ENCODE results near the gene PFDN5. TPM values are rescaled to one million over a fixed set of nuclear protein-coding genes. Genes with fewer than 3 reads are reported as not detected.

Gene PFDN5
- total and polyA plus RNA-seq, 9 of the 15 experiments (the other 6 are each of a cell fraction or from before 2014, with no cell fraction given) = 361 to 1,636 (median 742) TPM

- Histone ChIP-seq H3K4me3 (peak overlapping the region; percentile 64), H3K4me2 (ENCODE audit: insufficient read depth, low read length) (peak overlapping the region; percentile 95), H3K4me1 (replicated peaks in 1 of 2; ENCODE audit: control insufficient read depth in 2 of 2, insufficient read depth in 2 of 2, low read length in 2 of 2) (peaks cover 24 to 43% of the 10 kb centered on the region in 2 experiments; a peak in 4 of 5 replicates), H3K9me3 (replicated peaks; ENCODE audit: control insufficient read depth, insufficient read depth, low read depth, low read length) (no peaks in the 10 kb centered on the region), H4K20me1 (replicated peaks; ENCODE audit: control insufficient read depth, insufficient read depth, low read length) (no peaks in the 10 kb centered on the region), H3K9ac (ENCODE audit: insufficient read depth in 1 of 2, low read depth in 2 of 2, low read length in 2 of 2) (peak overlapping the region; percentile 80 to 95), H3K36me3 (ENCODE audit: control insufficient read depth, insufficient read depth, low read length) (peaks cover 37% of the 10 kb centered on the region; the same call in 2 of the 3 replicates), H3K27me3 (ENCODE audit: control insufficient read depth in 2 of 2, insufficient read depth in 2 of 2, low read length in 2 of 2) (no peaks in the 10 kb centered on the region), H3K9me1 (ENCODE audit: control insufficient read depth, insufficient read depth, low read length) (no peaks in the 10 kb centered on the region), H2AFZ (ENCODE audit: low read depth, low read length) (peak overlapping the region; percentile 98), H3K79me2 (ENCODE audit: control insufficient read depth, insufficient read depth, low read length) (peaks cover 32% of the 10 kb centered on the region), H3K27ac (ENCODE audit: extremely low read depth, low read depth, low read length) (peak overlapping the region; percentile 79)
- ChIA-PET CTCF (ENCODE audit: low intra/inter-chr PET ratio) (interaction anchor here (0.6 to 1.3 kb wide), 4 partner anchors 53 to 57 kb away, joined by 3 to 4 read pairs (median 3); no protein-coding TSS in a partner anchor), POLR2A (interaction anchor here (0.6 to 3.8 kb wide), 17 partner anchors 10 to 232 kb away, joined by 3 to 22 read pairs (median 6); partner anchors contain the start of genes AAAS, PFDN5 and TARBP2)
- FAIRE-seq = peak; percentile 42
- TF ChIP-seq ZNF740 (CRISPR knock-in tag; IDR thresholded peaks at IDR 0.05) (no peak), ZNF740 (tag; IDR thresholded peaks at IDR 0.05) (0 out of 4 replicates have a peak, but pooled peaks of 1 of the 2 experiments have one; percentile 44), JUN (IDR thresholded peaks at IDR 0.05; ENCODE audit: borderline replicate concordance, low read depth, low read length) (no peak), JUN (CRISPR knock-in tag; IDR thresholded peaks at IDR 0.05; ENCODE audit: borderline replicate concordance) (0 out of 2 replicates have a peak, but pooled peaks have one; percentile 32), ZNF644 (tag; IDR thresholded peaks at IDR 0.05; ENCODE audit: low read depth) (no peak), ZBTB5 (IDR thresholded peaks at IDR 0.05) (no peak)
- WGBS (ENCODE audit: insufficient coverage, low coverage, missing lambda C conversion rate) = 56% methylated on average over 20 of the region's 20 CpGs
- BruUV-seq (replicated peaks) = TSS peak; percentile 83
- peak; percentile 23 for ATAC-seq
- in situ Hi-C loops (cut with MboI) = no loop called here
- DNase-seq (ENCODE audit: extremely low read depth in 1 of 4, low spot score in 3 of 4) = peak in 1 of 4 experiments; percentile 24
- intact Hi-C loops (cut with micrococcal nuclease) = loop anchor here (1.0 to 2.0 kb wide), 3 partner anchors 48 to 56 kb away; partner anchors contain the start of gene AAAS
Observed at GRCh38 chr12:53268630-53269562, 26.4 kb upstream of the PFDN5 start.

Data from K562 (cell line).